ENCODE results near the gene TMEM240. TPM values are rescaled to one million over a fixed set of nuclear protein-coding genes. Genes with fewer than 3 reads are reported as not detected.

Gene TMEM240
- total and polyA plus RNA-seq, 9 of the 15 experiments (the other 6 are each of a cell fraction or from before 2014, with no cell fraction given): 0.24 to 2.0 (median 0.69) TPM; not detected in 5

DNA sequence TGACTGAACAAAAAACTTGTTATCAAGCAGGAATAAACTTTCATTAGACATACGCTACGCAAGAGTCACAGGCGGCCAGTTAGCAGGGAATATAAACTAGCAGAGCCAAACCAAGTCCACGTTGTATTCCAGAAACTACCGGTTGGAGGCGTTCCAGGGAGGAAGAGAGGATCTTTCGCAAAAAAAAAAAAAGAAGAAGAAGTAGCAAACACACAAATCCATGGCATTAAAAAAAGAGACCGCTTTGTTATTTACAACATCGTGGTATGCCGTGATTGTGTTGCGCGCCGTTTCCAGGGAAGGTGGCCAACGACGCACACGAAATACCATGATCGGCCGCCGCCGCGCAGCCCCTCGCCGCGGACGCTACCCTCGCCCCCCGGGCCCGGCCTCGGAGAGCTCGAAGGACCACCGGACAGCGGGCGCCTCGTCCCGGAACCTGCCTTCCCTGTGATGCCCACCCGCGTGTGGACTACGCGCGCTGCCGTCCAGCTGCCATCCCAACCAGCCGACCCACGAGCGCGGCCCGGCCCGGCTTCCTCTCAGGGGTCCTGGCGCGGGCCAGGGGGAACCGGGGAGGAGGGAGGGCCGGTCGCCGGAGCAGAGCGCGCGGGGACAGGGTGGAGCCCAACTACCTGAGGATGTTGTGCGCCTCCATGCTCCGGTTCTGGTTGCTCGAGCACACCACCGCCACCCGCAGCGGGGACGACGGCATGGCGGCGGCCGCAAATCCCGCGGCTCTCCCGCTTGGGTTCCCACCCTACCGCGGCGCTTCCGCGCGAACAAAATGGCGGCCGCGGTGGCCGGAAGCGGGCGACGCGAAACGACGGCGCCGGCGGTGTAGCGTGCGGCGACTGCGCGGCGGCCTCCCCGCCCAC, 33.7 kb upstream of the TMEM240 start (continued):
- TF ChIP-seq, protein P1, sequence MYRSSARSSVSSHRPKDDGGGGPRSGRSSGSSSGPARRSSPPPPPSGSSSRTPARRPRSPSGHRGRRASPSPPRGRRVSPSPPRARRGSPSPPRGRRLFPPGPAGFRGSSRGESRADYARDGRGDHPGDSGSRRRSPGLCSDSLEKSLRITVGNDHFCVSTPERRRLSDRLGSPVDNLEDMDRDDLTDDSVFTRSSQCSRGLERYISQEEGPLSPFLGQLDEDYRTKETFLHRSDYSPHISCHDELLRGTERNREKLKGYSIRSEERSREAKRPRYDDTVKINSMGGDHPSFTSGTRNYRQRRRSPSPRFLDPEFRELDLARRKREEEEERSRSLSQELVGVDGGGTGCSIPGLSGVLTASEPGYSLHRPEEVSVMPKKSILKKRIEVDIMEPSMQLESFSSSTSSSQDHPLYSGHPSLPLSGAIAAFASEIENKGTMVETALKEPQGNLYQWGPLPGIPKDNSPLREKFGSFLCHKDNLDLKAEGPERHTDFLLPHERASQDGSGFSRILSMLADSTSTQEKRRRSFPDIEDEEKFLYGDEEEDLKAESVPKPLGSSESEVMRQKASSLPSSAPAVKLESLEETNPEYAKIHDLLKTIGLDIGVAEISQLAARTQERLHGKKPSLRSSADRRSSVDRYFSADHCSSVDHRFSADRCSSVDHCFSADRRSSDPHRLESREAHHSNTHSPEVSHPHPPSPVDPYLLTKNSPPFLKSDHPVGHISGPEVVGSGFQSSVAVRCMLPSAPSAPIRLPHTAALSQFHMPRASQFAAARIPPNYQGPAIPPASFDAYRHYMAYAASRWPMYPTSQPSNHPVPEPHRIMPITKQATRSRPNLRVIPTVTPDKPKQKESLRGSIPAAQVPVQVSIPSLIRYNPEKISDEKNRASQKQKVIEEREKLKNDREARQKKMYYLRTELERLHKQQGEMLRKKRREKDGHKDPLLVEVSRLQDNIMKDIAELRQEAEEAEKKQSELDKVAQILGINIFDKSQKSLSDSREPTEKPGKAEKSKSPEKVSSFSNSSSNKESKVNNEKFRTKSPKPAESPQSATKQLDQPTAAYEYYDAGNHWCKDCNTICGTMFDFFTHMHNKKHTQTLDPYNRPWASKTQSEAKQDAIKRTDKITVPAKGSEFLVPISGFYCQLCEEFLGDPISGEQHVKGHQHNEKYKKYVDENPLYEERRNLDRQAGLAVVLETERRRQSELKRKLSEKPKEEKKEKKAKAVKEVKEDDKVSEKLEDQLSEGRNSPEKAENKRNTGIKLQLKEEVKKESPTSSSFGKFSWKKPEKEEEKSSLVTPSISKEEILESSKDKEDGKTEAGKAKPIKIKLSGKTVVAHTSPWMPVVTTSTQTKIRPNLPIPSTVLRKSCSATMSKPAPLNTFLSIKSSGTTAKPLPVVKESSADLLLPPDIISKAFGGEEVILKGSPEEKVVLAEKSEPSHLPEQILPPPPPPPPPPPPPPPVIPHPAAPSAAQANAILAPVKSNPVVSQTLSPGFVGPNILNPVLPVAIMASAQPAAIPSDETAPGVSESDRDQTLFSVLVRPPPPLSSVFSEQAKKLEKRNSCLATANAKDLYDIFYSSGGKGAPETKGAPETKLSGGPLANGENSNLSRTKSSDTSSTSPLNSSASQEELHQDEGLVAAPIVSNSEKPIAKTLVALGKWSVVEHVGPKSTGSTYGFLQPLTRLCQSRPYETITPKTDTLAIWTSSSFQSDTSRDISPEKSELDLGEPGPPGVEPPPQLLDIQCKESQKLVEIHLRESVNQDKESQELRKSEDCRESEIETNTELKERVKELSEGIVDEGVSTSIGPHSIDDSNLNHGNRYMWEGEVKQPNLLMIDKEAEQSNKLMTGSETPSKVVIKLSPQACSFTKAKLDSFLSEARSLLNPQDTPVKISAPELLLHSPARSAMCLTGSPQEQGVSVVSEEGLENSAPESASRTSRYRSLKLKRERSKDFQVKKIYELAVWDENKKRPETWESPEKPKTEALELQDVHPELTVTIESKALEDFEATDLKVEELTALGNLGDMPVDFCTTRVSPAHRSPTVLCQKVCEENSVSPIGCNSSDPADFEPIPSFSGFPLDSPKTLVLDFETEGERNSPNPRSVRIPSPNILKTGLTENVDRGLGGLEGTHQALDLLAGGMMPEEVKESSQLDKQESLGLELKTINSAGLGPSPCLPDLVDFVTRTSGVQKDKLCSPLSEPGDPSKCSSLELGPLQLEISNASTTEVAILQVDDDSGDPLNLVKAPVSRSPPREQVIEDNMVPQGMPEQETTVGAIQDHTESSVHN (IDR thresholded peaks at IDR 0.05; ENCODE audit: borderline replicate concordance in 1 of 2, low read depth in 1 of 2): 0 out of 4 replicates have a peak, but pooled peaks of 1 of the 2 experiments have one; percentile 24
- TF ChIP-seq FOXK2 (conservative IDR thresholded peaks at IDR 0.05 in 1 of 2, IDR thresholded peaks at IDR 0.05 in 1 of 2; ENCODE audit: low read depth in 2 of 2) (peak; percentile 75 to 76), ELF4 (CRISPR knock-in tag; IDR thresholded peaks at IDR 0.05) (0 out of 2 replicates have a peak, but pooled peaks have one; percentile 4), VEZF1 (CRISPR knock-in tag; IDR thresholded peaks at IDR 0.05) (peak; percentile 49), ZNF592 (IDR thresholded peaks at IDR 0.05) (no peak)
- TF ChIP-seq, protein P2, sequence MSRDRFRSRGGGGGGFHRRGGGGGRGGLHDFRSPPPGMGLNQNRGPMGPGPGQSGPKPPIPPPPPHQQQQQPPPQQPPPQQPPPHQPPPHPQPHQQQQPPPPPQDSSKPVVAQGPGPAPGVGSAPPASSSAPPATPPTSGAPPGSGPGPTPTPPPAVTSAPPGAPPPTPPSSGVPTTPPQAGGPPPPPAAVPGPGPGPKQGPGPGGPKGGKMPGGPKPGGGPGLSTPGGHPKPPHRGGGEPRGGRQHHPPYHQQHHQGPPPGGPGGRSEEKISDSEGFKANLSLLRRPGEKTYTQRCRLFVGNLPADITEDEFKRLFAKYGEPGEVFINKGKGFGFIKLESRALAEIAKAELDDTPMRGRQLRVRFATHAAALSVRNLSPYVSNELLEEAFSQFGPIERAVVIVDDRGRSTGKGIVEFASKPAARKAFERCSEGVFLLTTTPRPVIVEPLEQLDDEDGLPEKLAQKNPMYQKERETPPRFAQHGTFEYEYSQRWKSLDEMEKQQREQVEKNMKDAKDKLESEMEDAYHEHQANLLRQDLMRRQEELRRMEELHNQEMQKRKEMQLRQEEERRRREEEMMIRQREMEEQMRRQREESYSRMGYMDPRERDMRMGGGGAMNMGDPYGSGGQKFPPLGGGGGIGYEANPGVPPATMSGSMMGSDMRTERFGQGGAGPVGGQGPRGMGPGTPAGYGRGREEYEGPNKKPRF (IDR thresholded peaks at IDR 0.05; ENCODE audit: low read depth, low read length): no peak
